Stimulated activated CD4-positive, alpha-beta T cell treated with anti-CD3 and anti-CD28 coated beads, Interleukin-12 subunit alpha, Interleukin-12 subunit beta, amount 100 ng/mL, for 24 hours (primary cell): Measurements from ENCODE around the gene AMOTL1.
A peak's percentile ranks its signal among the peaks of the same experiment; 100 is the strongest.

Experiments used
- DNase-seq, 2 experiments: peaks; one replicate each; pipeline ENCODE4 v3.0.0-alpha.2; 2020; ENCODE audit warnings: low read depth in 2 of 2

Gene AMOTL1

GRCh38 chr11:94854770-94855633 lies 86.8 kb downstream of the AMOTL1 start:
- no peak for DNase-seq

GRCh38 chr11:94855666-94856065 lies 87.5 kb downstream of the AMOTL1 start:
- DNase-seq: no peak

DNA sequence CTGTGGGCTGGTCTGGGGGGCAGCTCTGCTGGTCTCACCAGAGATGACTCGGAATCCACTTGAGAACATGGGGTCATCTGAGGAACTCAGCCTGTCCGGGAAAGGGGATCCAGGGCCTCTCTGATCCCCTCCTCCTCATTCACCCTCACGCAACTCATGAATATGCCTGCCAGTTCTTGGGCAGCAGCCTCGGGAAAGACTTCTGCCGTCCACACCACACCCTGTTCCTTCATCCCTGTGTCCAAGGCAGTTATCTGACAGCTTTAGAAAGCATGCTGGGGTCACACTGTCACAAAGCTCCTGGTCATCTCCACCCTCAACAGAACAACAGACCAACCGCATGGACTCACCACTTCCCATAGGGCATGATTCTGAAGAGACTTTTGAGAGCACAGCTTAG lies 88.3 kb downstream of the AMOTL1 start:
- no peak for DNase-seq

DNA sequence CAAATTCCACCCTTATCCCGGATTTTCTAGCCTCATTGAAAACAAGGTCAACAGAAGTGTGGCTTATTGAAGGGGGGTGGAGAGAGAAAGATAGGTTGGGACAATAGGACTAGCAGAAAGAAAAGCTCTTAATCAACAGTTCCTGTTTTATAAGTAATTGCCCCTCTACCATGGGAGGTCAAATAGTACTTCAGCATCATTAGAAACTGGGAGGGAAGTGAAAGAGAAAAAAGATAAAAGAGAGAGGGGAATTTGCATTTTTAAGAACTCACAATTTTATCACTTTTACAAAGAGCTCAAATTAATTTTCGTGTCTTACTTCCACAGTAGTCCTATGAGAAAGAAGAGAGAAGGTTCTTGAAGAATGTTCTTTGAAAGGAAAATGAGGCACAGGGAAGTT lies 89.2 kb downstream of the AMOTL1 start:
- no peak for DNase-seq

- DNase-seq: no peak
Measured at GRCh38 chr11:94858012-94858705, 90.0 kb downstream of the AMOTL1 start.

GRCh38 chr11:94860333-94860732 lies 92.2 kb downstream of the AMOTL1 start:
- DNase-seq: no peak

GRCh38 chr11:94861306-94861845 lies 93.2 kb downstream of the AMOTL1 start:
- DNase-seq: no peak

GRCh38 chr11:94862926-94863880 lies 95.0 kb downstream of the AMOTL1 start:
- no peak for DNase-seq

GRCh38 chr11:94864506-94865045 lies 96.4 kb downstream of the AMOTL1 start:
- no peak for DNase-seq

GRCh38 chr11:94866231-94866822 lies 98.2 kb downstream of the AMOTL1 start:
- no peak for DNase-seq

DNA sequence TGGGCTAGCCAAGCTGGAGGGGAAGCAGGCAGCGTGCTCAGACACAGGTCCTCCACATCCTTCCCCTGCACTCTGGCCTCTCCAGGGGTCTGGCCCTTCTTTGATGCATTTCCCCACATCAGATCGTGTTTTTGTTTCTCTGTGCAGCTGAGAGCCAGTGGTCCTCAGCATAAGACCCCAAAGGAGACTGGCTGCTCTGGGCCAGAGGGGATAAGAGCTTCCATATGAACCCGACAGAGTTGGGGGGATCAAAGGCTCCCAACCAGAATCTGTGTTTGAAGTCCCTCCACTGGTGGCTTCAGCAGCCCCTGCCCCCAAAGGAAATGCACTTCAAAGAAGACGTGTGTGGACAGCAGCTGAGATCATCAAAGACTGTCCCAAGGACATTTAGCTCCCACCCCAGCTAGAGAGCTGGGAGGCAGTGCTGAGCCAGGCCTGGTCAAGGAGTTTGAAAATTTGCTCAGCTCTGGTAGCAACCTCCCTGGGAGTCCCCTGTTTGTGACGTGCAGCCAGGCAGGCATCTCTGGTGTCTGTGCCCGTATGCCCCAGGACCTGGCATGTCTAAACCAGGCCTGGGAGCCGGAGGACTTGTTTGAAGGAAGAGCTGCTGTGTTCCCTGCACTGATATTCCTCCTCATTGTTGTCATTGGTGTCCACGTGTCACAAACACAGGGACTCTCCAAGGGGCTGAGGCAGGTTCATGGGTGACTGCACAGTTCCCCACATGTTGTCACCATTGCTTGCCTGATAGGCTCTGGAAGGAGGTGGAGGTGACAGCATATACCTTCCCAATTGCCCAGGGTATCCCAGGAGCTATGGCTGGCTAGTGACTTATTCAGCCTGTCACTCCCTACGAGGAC lies 99.0 kb downstream of the AMOTL1 start:
- DNase-seq: no peak

GRCh38 chr11:94868468-94868867 lies 100.3 kb downstream of the AMOTL1 start:
- no peak for DNase-seq

GRCh38 chr11:94869186-94869585 lies 101.0 kb downstream of the AMOTL1 start:
- DNase-seq: no peak

DNA sequence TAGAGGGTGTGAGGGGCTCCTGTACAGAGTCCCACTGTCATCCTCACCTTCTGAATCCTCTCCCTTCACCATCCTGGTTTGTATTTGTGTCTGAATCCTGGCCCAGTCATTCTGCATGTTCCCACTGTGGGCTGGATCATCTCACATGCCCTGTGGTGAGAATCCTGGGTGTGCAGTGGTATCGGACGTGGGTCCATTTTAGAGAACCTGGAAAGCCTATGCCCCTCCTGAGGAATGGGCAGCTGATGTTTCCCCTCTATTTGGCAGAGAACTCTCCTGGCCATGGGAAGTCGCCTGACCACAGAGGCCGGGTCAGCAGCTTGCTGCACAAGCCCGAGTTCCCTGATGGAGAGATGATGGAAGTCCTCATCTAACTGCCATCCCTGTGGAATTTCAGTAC lies 102.3 kb downstream of the AMOTL1 start:
- no peak for DNase-seq

DNA sequence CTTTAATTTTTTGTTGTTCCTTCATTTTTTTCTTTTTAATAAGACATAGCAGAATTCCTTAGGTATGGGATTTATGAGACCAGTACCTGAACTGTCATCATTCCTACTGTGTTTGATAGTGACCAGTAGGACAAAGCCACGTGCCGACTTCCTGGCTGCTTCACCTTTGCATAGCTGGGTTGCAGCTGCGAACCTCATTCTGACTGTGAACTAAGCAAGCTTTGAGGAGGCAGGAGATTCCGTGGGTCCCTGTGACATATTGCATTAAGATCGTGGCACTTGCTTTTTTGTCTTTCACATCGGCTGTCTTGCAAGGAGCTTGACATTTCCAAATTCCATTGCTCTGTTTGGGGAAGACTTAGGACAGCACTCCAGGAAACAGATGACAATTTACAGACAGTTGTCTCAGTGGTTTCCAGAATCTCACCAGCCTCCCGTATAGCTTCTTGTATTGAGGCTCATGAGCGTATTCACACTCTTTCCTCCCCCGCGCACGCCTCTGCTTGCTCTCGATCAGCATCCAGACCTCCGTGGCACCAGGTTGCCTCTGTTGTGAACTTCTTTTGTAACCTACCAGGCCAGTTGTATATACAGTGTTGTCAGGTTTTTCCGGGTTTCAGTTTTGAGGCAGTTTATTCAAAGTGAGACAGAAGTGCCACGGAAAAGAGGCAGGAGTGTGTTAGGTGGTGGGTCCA lies 103.5 kb downstream of the AMOTL1 start:
- no peak for DNase-seq

- no peak for DNase-seq
Measured at GRCh38 chr11:94873916-94874540, 105.9 kb downstream of the AMOTL1 start.

DNA sequence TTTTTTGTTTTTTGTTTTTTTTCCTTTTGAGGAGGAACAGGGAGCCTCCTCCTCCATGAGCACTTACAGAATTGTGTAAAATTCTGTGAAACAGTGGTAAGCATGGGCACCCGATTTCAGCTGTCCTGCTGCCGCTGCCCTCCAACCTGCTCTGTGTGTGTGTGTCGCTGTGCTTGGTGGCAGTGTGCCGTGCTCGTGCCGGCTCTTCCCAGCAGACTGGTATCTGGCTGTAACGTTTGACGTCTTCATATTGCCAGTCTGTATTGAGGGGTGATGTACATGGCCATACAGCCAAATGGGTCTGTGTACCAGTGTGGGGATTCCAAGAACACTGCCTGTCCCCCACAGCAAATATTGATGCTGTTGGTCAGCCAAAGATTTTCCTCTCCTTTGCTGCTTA lies 108.1 kb downstream of the AMOTL1 start:
- no peak for DNase-seq

- peak; percentile 39 to 64 for DNase-seq
Measured at GRCh38 chr11:94876645-94877442, 108.7 kb downstream of the AMOTL1 start.
